ENCODE data around the gene JPH2.

The JPH2 gene

GRCh38 chr20:44070139-44070900, 116.7 kb downstream of the JPH2 start:
- ChIA-PET CTCF (interaction anchor here (1.3 to 1.8 kb wide), 2 partner anchors 10 to 12 kb away, joined by 3 to 9 read pairs; no protein-coding TSS in a partner anchor), POLR2A (interaction anchor here (0.7 kb wide), 1 partner anchor 55 kb away, joined by 3 read pairs; no protein-coding TSS in a partner anchor)
- Histone ChIP-seq H3K27me3 (replicated peaks in 2 of 5; ENCODE audit: control insufficient read depth in 4 of 5, insufficient read depth in 5 of 5, low read length in 4 of 5) (peaks cover 0 to 21% (median 4%) of the 10 kb centered on the region in 5 experiments), H3K4me1 (ENCODE audit: control extremely low read depth in 1 of 4, control insufficient read depth in 4 of 4, insufficient read depth in 4 of 4, low read length in 3 of 4) (peaks cover 6 to 32% (median 20%) of the 10 kb centered on the region in 4 experiments), H3K9me3 (ENCODE audit: control extremely low read depth in 1 of 5, control insufficient read depth in 4 of 5, insufficient read depth in 2 of 5, low read depth in 1 of 5, low read length in 4 of 5) (no peaks in the 10 kb centered on the region), H3K27ac (ENCODE audit: insufficient read depth in 1 of 2, low read depth in 1 of 2, low read length in 2 of 2, poor library complexity in 1 of 2, severe bottlenecking in 2 of 2) (peak overlapping the region; percentile 11 to 71), H3K36me3 (ENCODE audit: control insufficient read depth in 4 of 4, insufficient read depth in 4 of 4, low read length in 3 of 4) (no peaks in the 10 kb centered on the region), H3K4me3 (ENCODE audit: control insufficient read depth in 1 of 7, extremely low read depth in 1 of 7, insufficient read depth in 4 of 7, low read depth in 2 of 7, low read length in 6 of 7) (peak overlapping the region in 2 of 7 experiments; percentile 1 to 57)
- 47% methylated on average over 13 of the region's 17 CpGs for WGBS (ENCODE audit: insufficient coverage)
- peak; percentile 39 to 84 (median 76) for DNase-seq

GRCh38 chr20:44069203-44070011, 117.6 kb downstream of the JPH2 start:
- Histone ChIP-seq H3K27me3 (replicated peaks in 2 of 5; ENCODE audit: control insufficient read depth in 4 of 5, insufficient read depth in 5 of 5, low read length in 4 of 5) (peaks cover 0 to 23% (median 4%) of the 10 kb centered on the region in 5 experiments), H3K4me1 (ENCODE audit: control extremely low read depth in 1 of 4, control insufficient read depth in 4 of 4, insufficient read depth in 4 of 4, low read length in 3 of 4) (peaks cover 6 to 32% (median 20%) of the 10 kb centered on the region in 4 experiments), H3K4me3 (ENCODE audit: control insufficient read depth in 1 of 7, extremely low read depth in 1 of 7, insufficient read depth in 4 of 7, low read depth in 2 of 7, low read length in 6 of 7) (peak overlapping the region in 5 of 7 experiments; percentile 3 to 57 (median 43)), H3K27ac (ENCODE audit: insufficient read depth in 1 of 2, low read depth in 1 of 2, low read length in 2 of 2, poor library complexity in 1 of 2, severe bottlenecking in 2 of 2) (peak overlapping the region; percentile 11 to 71), H3K9me3 (ENCODE audit: control extremely low read depth in 1 of 5, control insufficient read depth in 4 of 5, insufficient read depth in 2 of 5, low read depth in 1 of 5, low read length in 4 of 5) (no peaks in the 10 kb centered on the region), H3K36me3 (ENCODE audit: control insufficient read depth in 4 of 4, insufficient read depth in 4 of 4, low read length in 3 of 4) (no peaks in the 10 kb centered on the region)
- 57% methylated on average over 14 of the region's 26 CpGs for WGBS (ENCODE audit: insufficient coverage)
- DNase-seq = peak; percentile 77 to 92 (median 92)
- POLR2A ChIA-PET = interaction anchor here (1.7 kb wide), 1 partner anchor 10 kb away, joined by 4 read pairs; no protein-coding TSS in a partner anchor
- CTCF ChIA-PET = interaction anchor here (1.8 kb wide), 1 partner anchor 11 kb away, joined by 9 read pairs; no protein-coding TSS in a partner anchor

- H3K4me1 ChIP-seq (ENCODE audit: control extremely low read depth in 1 of 4, control insufficient read depth in 4 of 4, insufficient read depth in 4 of 4, low read length in 3 of 4) = peaks cover 6 to 32% (median 20%) of the 10 kb centered on the region in 4 experiments
- peak overlapping the region in 2 of 7 experiments; percentile 27 to 43 for H3K4me3 ChIP-seq (ENCODE audit: control insufficient read depth in 1 of 7, extremely low read depth in 1 of 7, insufficient read depth in 4 of 7, low read depth in 2 of 7, low read length in 6 of 7)
- no peaks in the 10 kb centered on the region for H3K9me3 ChIP-seq (ENCODE audit: control extremely low read depth in 1 of 5, control insufficient read depth in 4 of 5, insufficient read depth in 2 of 5, low read depth in 1 of 5, low read length in 4 of 5)
- H3K27ac ChIP-seq (ENCODE audit: insufficient read depth in 1 of 2, low read depth in 1 of 2, low read length in 2 of 2, poor library complexity in 1 of 2, severe bottlenecking in 2 of 2) = peak overlapping the region in 1 of 2 experiments; percentile 71
- peaks cover 0 to 23% (median 4%) of the 10 kb centered on the region in 5 experiments for H3K27me3 ChIP-seq (replicated peaks in 2 of 5; ENCODE audit: control insufficient read depth in 4 of 5, insufficient read depth in 5 of 5, low read length in 4 of 5)
- ChIA-PET POLR2A (interaction anchor here (1.7 kb wide), 1 partner anchor 9 kb away, joined by 4 read pairs; no protein-coding TSS in a partner anchor), CTCF (no interaction called here)
- 87% methylated on average over 18 of the region's 30 CpGs for WGBS (ENCODE audit: insufficient coverage)
- no peaks in the 10 kb centered on the region for H3K36me3 ChIP-seq (ENCODE audit: control insufficient read depth in 4 of 4, insufficient read depth in 4 of 4, low read length in 3 of 4)
- peak in 2 of 3 donors; percentile 5 to 17 for DNase-seq
Observed at GRCh38 chr20:44068316-44069201, 118.4 kb downstream of the JPH2 start.

- no peak for DNase-seq
- H3K4me1 ChIP-seq (ENCODE audit: control extremely low read depth in 1 of 4, control insufficient read depth in 4 of 4, insufficient read depth in 4 of 4, low read length in 3 of 4) = peaks cover 6 to 28% (median 20%) of the 10 kb centered on the region in 4 experiments
- WGBS (ENCODE audit: insufficient coverage) = 96% methylated on average over 15 of the region's 15 CpGs
- H3K27me3 ChIP-seq (replicated peaks in 2 of 5; ENCODE audit: control insufficient read depth in 4 of 5, insufficient read depth in 5 of 5, low read length in 4 of 5) = peaks cover 0 to 15% (median 4%) of the 10 kb centered on the region in 5 experiments
- no peaks in the 10 kb centered on the region for H3K36me3 ChIP-seq (ENCODE audit: control insufficient read depth in 4 of 4, insufficient read depth in 4 of 4, low read length in 3 of 4)
- CTCF ChIA-PET = interaction anchor here (0.8 to 1.0 kb wide), 2 partner anchors 12 to 13 kb away, joined by 3 to 4 read pairs; no protein-coding TSS in a partner anchor
- no peak overlapping the region for H3K27ac ChIP-seq (ENCODE audit: insufficient read depth in 1 of 2, low read depth in 1 of 2, low read length in 2 of 2, poor library complexity in 1 of 2, severe bottlenecking in 2 of 2)
- no peak overlapping the region for H3K4me3 ChIP-seq (ENCODE audit: control insufficient read depth in 1 of 7, extremely low read depth in 1 of 7, insufficient read depth in 4 of 7, low read depth in 2 of 7, low read length in 6 of 7)
- POLR2A ChIA-PET = no interaction called here
- H3K9me3 ChIP-seq (ENCODE audit: control extremely low read depth in 1 of 5, control insufficient read depth in 4 of 5, insufficient read depth in 2 of 5, low read depth in 1 of 5, low read length in 4 of 5) = no peaks in the 10 kb centered on the region
Observed at GRCh38 chr20:44067650-44068081, 119.3 kb downstream of the JPH2 start.

GRCh38 chr20:44066645-44067606, 120.1 kb downstream of the JPH2 start:
- POLR2A ChIA-PET = no interaction called here
- no peaks in the 10 kb centered on the region for H3K9me3 ChIP-seq (ENCODE audit: control extremely low read depth in 1 of 5, control insufficient read depth in 4 of 5, insufficient read depth in 2 of 5, low read depth in 1 of 5, low read length in 4 of 5)

More at GRCh38 chr20:44066645-44067606, 120.1 kb downstream of the JPH2 start:
- Histone ChIP-seq H3K4me1 (ENCODE audit: control extremely low read depth in 1 of 4, control insufficient read depth in 4 of 4, insufficient read depth in 4 of 4, low read length in 3 of 4) (peaks cover 6 to 28% (median 20%) of the 10 kb centered on the region in 4 experiments), H3K36me3 (ENCODE audit: control insufficient read depth in 4 of 4, insufficient read depth in 4 of 4, low read length in 3 of 4) (no peaks in the 10 kb centered on the region), H3K27ac (ENCODE audit: insufficient read depth in 1 of 2, low read depth in 1 of 2, low read length in 2 of 2, poor library complexity in 1 of 2, severe bottlenecking in 2 of 2) (no peak overlapping the region), H3K4me3 (ENCODE audit: control insufficient read depth in 1 of 7, extremely low read depth in 1 of 7, insufficient read depth in 4 of 7, low read depth in 2 of 7, low read length in 6 of 7) (no peak overlapping the region), H3K27me3 (replicated peaks in 2 of 5; ENCODE audit: control insufficient read depth in 4 of 5, insufficient read depth in 5 of 5, low read length in 4 of 5) (peaks cover 0 to 14% (median 4%) of the 10 kb centered on the region in 5 experiments)
- CTCF ChIA-PET = interaction anchor here (0.8 to 1.0 kb wide), 2 partner anchors 11 to 14 kb away, joined by 3 to 4 read pairs; no protein-coding TSS in a partner anchor
- WGBS (ENCODE audit: insufficient coverage) = 93% methylated on average over 10 of the region's 15 CpGs
- no peak for DNase-seq

Data from common myeloid progenitor, CD34-positive (primary cell).